Hematopoietic multipotent progenitor cell treated with erythropoietin and hydrocortisone succinate and interleukin-3 and kit ligand, for 6 days (in vitro differentiated cells): Measurements from ENCODE around the gene TBX10.
"Not testable (repeated sequence)": the region's sequence is repeated elsewhere in the genome, so short reads cannot be mapped to it uniquely, and the experiment has no call there.

ENCODE experiments used
- DNase-seq: peaks from one replicate; pipeline ENCODE4 v3.0.0-alpha.2; 2015

TBX10 gene

DNA sequence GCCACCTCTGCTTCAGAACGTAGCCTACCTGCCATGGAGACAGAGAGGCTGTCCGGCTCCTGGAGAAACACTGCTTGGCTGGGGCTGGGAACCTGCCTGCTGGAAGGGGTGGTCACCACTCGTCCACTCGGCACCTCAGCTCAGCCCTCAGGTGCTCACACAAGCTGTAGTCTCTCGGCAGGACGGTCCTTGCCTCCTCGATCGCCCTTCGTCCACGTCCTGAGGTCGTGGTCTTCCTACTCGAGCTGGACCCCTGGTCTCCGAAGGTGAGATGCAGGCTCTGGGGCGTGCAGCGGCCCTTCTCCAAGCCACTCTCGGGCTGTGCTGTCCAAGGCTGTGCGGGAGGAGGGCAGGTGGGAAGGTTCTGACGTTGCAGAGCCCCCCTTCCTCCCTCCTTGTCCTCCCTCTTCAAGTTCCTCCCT, at the start of gene TBX10:
TSS of gene TBX10 (minus strand) at position 326 of the 422 bp plus-strand sequence. CDS start at position 35, 291 bp downstream.
- DNase-seq = no peak

DNA sequence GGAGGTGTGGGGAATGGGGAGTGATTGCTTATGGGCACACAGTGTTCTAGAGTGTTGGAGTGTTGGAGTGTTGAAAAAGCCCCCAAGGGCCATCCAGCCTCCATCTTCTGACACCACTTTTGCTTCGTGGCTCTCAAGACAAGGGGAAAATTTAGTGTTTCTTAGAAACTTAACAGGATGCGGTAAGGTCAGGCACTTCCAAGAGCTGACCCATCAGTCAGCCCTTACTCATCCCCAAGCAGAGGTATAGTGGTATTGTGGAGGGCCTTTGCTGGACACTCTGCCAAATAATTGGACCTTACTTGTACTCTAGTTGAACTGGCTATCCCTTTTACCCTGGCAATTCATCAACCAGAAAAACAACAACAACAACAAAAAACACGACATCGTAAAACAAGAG, 49.6 kb upstream of the TBX10 start:
- no peak for DNase-seq

DNA sequence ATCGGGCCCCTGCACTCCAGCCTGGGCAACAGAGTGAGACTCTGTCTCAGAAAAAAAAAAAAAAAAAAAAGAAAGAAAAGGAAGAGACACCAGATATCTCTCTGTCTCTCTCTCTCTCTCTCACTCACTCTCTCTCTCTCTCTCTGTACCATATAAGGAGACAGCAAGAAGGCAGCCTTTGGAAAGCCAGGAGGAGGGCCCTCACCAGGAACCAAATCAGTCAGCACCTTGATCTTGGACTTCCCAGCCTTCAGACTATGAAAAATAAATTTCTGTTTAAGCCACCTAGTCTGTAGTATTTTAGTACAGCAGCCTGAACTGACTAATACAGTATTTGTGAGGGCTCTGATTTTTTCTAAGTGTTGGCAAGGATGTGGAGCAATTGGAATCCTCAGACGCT, 48.4 kb upstream of the TBX10 start:
- DNase-seq = no peak

DNA sequence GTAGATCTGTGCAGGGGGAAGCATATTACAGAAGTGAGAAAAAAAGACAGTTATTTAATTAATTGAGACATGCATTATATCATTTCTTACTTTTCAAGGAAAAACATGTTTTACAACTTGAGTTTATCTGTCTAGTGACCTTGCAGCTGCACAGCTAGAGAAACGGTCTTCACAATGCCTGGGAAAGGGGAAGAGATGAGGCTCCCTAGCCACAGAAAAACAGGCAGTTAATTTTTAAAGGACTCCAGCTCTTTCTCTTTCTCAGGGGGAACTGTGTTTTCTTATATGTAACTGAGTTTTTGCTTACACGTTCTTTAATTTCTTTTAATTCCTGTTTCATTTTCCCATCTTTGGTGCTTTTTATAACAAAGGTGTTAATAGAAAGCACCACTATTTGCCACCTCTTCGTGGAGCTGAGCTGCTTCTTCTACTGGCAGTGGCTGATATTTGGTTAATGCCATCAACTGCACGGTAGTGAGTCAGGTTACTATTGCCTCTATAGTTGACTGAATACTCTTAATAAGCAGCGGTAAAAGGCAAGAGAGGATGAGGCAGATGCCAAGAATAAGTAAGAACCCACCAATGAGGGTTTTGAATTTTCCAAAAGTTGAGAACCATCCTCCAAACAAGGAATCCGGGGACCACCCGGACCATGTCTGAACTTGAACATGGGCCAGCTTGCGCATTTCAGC, 46.2 kb upstream of the TBX10 start:
- DNase-seq = peak; percentile 20

DNA sequence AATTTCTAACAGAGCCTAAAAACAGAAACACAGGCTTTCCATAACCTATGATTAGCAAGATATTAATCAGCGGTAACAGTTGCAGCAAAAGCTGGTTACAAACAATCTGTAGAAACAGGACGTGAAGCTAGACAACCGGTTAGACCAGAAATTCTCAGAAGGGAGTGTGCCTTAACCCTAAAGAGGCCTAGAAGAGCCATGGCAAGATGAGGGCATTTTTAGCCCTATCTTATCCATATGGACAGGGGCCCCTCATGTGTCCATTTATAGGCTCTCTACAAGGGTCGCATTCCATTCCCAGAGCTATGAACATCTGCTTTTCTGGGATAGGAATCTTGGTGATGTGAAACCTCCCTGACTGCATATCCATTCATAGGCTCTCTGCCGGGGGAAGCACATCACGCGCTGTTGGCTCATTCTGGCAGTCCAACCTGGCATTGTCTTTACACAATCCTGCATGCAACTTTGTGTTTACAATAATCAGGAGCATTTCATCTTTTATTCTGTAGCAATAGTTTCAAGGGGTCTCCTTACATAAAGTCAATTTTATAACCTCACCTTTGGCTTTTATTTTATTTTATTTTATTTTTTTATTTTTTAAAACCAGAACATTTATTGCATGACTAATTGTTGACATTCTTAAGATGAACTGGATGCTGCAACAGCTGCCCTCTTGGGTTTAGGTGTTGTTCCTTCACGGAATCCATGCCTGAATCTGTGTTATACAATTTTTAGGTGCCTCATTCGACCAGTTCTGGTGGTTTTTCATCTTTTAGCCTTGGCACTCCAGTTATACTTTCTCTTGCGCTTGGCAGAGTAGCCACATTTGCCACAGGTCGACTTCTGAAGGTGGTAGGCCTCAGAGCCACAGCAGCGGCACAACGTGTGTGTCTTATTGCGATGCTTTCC, 42.8 kb upstream of the TBX10 start:
- not testable (repeated sequence) for DNase-seq

DNA sequence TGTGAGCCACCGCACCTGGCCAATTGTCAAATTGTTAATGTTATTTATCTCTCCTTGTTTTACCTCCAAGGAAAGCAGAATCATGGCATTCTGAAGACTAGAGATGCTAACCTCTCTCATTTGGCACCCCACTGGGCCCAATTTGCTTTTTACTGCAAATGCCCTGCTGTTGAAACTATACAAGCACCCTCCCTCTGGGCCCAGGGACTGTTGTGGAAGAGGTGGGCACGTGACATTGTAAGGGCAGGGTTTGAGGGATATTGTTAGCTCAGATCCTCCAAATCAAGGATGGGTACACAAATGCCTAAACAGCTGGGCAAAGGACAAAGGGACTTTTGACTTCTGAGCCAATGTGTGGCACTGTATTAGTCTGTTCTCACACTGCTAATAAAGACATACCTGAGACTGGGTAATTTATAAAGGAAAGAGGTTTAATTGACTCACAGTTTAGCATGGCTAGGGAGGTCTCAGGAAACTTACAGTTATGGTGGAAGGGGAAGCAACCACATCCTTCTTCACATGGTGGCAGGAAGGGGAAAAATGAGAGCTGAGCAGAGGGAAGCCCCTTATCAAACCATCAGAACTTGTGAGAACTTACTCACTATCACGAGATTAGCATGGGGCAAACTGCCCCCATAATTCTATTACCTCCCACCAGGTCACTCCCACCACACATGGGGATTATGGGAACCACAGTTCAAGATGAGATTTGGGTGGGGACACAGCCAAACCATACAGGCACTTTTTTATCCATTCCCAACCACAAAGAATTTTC, 41.3 kb upstream of the TBX10 start:
- no peak for DNase-seq

DNA sequence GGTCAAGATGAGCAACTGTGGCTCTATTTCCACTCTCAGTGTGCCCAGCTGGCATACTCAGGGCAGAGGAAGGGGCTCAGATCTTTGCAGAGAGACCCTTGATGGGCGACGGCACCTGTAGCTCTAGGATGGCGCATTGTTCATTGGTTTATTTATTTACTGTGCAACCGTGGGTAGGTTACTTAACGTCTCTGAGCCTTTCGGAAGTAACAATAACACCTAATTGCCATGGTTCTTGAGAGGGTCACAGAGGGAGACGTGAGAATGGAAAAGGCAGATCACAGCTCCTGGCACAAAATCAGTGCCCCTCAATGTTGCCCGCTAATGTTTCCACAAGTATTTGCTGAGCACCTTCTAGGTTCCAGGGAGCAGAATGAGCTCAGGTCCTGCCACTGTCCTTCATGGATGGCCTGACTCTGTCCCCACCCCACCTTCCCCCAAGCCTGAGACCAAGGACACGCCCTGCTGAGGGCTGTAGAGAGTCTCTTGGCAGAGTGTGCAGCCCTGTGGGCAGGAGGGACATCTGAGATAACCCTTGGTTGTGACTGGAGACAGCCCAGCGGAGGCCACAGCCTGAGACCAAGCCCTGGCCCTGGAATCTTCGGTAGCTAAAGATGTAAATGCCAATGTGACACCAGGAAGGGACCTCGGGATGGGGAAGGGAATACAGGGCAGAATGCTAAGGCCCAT, 35.6 kb upstream of the TBX10 start:
- no peak for DNase-seq

DNA sequence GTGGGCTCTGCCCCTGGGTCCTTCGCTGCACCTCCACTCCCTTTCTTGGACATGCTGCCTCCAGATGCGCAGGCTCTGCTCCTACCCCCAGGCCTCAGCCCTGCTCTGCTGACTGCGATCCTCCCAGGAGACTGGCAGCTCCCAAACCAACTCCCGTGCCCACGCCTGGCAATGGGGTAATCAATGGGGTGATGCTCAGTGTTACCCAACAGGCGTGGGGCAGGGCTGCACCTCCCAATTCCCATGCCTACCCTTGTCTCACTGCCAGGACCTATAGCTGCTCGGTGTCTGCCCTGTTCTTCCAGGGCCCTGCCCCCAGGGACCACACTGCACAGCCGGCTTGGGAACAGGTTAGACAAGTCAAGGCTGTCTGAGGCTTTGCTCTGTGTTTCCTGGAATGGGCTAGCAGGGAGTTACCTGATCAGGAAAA, 34.9 kb upstream of the TBX10 start, which contains the start of gene ALDH3B2:
TSS of gene ALDH3B2 (minus strand) at position 182 of the 430 bp plus-strand sequence. CDS start 7,688 bp downstream, outside the sequence.
- no peak for DNase-seq

DNA sequence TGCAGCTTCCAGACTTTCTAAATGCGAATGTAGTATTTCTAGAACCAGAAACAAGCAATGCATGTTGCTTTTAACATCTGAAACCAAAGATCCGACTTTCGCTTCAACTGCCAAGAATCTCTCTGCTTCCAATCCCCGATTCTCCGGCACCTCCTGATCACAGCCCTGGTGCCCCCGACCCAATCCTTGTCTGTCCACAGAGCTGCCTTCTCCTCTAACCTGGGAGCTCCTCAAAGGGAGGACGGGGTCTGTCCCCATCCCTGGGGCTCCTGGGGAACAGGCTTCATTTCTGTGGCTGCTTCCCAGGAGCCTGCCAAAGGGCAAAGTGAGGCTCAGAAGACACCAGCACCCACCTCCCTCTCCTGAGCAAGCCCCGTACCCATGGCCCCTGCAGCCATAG, 34.3 kb upstream of the TBX10 start:
- no peak for DNase-seq

DNA sequence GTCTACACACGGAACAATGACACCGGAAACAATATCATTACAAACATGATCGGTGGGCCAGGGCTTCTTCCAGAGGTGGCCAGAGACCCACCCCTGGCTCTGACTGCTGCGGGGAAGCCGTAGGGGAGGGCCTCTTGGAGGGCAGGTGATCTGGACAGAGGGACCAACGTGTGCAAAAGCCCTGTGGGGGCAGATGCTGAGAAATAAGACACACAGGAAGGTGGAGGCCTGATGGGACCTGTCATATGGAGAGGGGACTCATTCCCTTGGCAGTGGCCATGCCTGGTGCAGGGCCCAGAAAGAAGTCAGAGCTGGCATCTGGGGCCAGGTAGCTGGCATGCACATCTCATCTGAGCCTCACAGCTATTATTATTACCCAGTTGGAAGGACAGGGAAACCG, 33.8 kb upstream of the TBX10 start:
- no peak for DNase-seq

DNA sequence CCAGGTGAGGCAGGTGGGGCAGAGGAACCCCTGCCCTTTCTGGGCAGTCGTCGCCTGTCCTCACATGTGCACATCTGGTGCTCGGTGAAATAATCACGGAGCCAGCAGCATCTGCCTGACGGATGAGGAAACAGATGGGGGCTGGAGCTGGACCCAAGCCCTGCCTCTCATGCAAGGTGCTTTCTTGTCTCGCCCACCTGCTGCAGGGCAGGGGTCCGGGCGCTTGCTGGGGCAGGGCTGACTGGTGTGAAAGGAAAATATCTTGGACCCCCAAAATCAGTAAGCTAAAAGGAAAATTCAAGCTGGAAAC, 31.6 kb upstream of the TBX10 start:
- no peak for DNase-seq

DNA sequence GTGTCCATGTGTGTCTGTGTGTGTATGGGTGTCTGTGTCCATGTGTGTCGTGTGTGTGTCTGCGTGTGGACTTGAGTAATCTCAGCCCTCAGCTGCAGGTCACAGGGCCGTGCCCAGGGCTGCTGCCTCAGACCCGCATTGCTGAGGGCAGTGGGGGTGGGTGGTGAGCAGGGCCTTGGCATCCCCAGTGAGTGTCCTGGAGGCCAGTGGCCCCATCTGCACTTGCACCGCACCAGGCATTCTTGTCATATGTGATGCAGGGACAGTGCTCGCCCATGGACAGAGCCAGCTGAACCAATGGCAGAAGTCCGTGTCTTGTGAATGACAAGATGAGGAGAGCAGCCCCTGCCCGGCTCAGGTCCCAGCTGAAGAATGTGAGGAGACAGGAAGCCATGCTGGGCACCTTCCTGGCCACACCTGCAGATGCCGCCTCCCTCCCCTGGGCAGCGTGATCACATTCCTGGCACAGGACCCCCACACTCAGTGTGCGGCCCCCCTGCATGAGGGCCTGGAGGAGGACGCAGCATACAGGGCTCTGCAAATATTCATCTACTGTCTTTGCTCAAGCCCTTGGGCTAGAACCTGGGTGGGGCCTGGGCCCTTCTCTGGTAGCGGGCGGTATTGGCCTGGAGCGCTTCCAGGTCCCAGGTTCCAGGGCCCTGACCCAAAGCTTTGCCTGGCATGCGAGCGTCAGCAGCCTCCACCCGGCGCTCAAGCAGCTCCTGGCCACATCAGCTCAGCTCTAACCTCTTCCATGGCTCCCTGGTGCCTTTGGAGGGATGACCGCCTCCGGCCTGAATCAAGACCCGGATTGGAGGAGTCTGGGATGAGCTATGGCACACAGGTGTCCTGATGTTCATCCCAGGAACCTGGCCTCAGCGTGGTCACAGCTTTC, 31.0 kb upstream of the TBX10 start:
- no peak for DNase-seq

DNA sequence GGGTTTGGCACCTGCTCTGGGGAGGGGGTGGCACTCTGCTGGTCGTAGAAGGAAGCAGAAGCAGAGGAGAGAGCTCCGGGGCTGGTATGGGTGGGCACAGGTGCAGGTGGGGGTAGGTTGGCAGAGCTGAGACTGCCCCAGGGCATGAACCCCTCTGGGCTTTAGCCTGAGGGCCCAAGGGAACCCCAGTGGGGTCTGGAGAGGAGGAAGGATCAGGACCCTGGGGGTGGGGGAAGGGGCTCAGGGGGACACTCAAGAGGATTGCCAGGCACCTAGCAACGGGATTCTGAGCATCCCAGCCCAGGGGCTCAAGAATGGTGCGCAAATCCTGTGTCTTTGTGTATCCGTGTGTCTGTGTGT, 28.6 kb upstream of the TBX10 start:
- no peak for DNase-seq

DNA sequence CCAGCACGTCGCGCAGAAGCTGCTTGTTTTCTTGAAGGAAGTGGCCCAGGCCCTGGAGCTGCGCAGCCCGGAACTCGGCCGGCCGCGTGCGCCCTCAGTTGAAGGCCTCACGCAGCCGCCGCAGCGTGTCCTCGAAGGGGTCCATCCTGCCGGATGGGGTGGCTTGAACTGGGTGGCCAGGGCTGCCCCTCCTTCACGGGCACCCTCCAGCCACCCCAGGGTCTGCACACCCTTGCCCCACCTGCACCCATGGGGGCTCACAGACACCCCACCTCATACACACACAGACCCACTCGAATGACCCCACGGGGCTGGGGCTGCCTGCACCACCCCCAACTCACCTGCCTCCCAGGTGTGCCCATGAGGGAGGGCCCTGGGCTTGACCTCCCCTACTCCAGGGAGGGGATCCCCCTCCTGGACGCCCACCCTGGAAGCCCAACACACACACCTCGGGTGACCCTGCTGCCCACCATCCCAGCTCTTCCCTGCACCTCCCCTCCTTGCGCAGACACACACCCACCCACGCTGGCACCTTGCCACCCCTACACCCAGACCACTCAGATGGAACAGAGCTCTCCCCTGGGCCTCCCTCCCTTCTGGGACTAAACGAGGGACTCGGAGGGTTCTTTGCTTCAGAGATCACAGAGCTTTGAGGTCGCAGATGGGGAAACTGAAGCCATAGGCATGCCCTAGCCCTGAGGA, 28.1 kb upstream of the TBX10 start:
- DNase-seq = no peak

DNA sequence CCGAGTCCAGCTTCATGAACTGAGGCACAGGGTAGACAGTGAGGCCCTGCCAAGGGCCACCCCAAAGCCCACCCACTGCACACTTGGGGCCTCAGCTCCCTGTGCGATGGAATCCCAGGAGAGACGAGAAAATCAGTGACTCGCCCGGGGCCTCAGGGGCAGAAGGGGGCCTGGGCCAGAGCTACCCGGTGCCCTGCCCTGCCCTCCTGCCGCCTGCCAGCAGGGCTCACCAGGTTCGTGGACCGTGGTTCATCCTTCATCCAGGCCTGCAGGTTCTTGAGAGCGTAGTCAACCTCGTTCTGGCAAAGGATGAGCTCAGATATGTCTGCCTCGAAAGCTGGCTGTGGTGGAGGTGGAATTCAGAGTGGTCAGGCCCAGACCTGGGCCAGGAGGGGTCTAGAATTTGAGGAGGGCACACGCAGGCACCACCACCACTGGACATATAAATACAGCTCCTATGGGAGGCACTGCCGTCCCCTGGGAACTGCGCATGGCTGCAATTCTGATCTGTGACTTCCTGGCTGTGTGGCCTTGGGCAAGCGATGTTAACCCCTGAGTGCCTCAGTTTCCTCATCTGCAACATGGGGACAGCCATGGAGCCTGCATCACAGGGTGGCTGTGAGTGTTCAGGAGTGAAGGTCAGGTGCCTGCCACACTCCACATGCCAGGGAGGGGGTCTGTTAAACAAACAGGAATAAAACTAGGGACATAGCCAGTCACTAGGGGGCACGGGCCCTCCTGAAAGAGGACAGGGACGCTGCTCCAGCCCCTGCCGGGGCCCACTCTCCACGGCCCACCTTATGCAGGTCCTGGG, 27.3 kb upstream of the TBX10 start:
- DNase-seq = no peak

DNA sequence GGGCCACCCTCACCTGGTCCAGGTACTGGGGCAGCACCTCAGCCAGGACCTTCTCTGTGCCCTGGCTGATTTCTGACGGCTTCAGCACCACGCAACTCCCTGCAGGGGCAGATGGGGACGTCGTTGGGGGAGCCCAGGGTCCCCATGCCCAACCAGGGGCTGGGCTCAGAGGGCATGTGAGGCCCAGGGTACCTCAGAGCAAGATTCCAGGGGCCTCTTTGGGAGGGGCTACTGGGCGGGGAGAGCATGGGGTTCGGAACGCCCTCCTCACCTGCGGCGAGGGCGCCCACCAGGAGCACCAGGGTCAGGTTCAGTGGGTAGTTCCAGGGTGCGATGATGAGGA, 26.7 kb upstream of the TBX10 start:
- no peak for DNase-seq

DNA sequence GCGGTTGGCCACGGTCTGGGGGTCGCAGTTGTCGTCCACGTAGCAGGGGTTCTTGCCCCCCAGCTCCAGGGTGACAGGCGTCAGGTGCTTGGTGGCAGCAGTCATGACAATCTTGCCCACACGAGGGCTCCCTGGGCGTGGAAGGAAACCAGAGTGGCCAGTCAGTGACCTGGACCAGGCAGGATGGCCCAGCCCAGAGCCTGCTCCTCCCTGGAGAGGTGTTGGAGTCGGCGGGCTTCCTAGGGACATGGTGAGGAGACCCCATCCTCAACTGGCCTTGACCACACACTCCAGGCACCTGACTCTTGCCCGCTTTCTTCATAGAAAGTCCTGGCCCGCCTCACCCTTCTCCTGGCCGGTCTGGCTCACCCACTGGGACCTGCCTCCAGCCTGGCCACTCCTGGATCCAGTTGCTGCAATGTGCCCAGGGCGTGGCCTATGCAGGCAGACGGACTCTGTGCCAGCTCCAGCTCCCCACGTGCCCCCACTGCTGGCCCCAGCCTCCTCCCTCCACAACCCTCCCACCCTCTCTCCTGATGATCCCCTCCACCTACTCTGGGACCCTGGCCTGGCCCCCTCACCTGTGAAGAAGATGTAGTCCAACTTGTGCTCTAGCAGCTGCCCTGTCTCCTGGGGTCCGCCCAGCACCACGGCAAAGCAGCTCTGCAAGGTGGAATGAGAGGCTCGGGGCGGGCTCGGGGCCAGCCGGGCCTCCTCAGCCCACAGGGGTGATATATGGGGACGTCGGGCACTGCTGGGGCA, 26.2 kb upstream of the TBX10 start:
- DNase-seq = no peak

DNA sequence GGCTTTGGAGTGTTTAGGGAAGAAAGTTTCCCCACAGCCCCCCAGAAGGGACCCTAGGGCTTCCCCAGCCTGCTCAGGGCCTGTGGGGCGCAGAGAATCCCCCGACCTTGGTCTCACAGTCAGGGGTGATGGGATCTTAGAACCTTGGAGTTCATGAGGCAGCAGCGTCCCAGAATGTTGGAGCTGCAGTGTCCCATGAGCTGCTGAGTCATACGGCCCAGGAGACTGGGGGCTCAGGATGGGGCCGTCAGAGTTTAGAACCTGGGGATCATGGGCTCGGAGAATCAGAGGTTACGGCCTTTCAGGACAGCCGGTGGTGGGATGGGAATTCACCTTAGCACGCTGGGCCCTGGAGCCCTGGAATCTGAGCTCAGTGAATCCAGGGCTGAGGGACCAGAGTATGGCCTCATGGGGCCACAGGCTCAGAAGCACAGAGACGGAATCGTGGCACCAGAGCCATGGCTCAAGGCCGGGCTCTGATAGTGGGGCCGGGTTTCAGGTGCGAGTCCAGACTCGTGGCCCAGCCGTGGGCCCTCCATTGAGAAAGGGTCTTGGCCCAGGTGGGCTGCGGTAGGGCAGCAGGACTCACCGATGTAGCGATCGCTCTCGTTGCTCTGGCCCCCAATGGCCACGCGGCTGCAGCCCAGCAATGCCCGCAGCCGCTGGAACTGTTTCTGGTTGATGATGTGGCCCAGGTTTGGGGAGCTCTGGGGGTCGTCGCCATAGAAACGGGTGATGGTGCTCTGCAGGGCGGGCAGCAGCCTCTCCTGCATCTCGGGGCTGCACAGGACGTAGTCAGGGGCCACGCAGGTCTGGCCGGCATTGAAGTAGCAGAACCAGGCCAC, 25.4 kb upstream of the TBX10 start:
- DNase-seq = no peak

DNA sequence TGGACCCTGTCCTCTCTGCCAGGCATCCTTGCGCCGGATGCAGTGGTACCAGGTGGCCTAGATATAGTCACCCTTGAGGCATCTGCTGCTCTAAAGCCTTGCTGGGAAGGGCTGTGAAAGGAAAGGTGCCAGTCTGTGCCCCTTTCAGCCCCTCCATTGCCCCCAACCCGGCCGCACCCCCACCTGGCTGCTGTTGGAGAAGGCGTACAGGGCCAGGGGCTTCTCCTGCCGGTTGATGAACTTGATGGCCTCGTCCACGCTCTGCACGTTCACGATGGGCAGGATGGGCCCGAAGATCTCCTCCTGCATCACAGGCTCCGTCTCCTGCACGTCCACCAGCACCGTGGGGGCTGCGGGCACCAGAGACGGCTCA, 24.6 kb upstream of the TBX10 start:
- DNase-seq = no peak
